K562 (cell line): ENCODE measurements around the gene SOAT2. TPM values are rescaled to one million over a fixed set of nuclear protein-coding genes. Genes with fewer than 3 reads are reported as not detected.

Experiments
- ATAC-seq: fragments of 200-7000 bp; cut with Tn5 transposase; 3 replicates; pipeline ENCODE4 v1.9.1; 2020; ENCODE audit warnings: moderate library complexity
- BruUV-seq: library from RNA; stranded (reverse); fragments of 400-500 nt; replicated peaks from 2 replicates; lab custom pipeline; 2021; lab: Mats Ljungman, UMichigan
- CTCF ChIA-PET: fragments of 300-600 bp; formaldehyde crosslinking; extraction: SDS; loops from one replicate; lab custom pipeline; 2021; ENCODE audit warnings: low intra/inter-chr PET ratio; lab: Yijun Ruan, JAX
- POLR2A ChIA-PET: fragments of 300-600, 350-650 bp; sonication (Branson Sonifier 250); formaldehyde crosslinking; extraction: SDS; loops from one replicate; lab custom pipeline; 2021; ENCODE audit warnings: antibody characterized with exemption, inconsistent platforms; lab: Yijun Ruan, JAX
- DNase-seq, 4 experiments: peaks; one replicate each; pipeline versions ENCODE4 v3.0.0 to v3.0.0-alpha.2; 2011 to 2018; ENCODE audit warnings: low spot score in 3 of 4, mixed read lengths in 3 of 4; ENCODE audit errors: extremely low read depth in 1 of 4
- FAIRE-seq: peaks from 2 replicates; lab custom pipeline; 2011; peaks lifted over from hg19 to GRCh38; lab: Jason Lieb, UNC
- H2AFZ ChIP-seq: 2 replicates; pipeline ENCODE4 v1.6.0; 2011; ENCODE audit warnings: low read depth, low read length, control low read depth, inconsistent platforms
- H3K27ac ChIP-seq: fragments of 200-600 bp; 3 replicates; pipeline ENCODE4 v1.8.0; 2011; ENCODE audit warnings: low read depth, mild to moderate bottlenecking, control low read depth, inconsistent platforms, low read length, moderate library complexity, mixed read lengths; ENCODE audit errors: extremely low read depth
- H3K27me3 ChIP-seq, 2 experiments: fragments of 300-600 bp in 1 of 2; 2 replicates in 1 of 2; 3 replicates in 1 of 2; pipeline versions ENCODE4 v1.6.0 to v1.8.0; 2011; ENCODE audit warnings: inconsistent platforms in 2 of 2, low read length in 2 of 2, mild to moderate bottlenecking in 1 of 2, mixed read lengths in 1 of 2, moderate library complexity in 1 of 2; ENCODE audit not compliant: control insufficient read depth in 2 of 2, insufficient read depth in 2 of 2
- H3K36me3 ChIP-seq: fragments of 300-600 bp; 3 replicates; pipeline ENCODE4 v1.8.0; 2011; ENCODE audit warnings: mild to moderate bottlenecking, low read length, inconsistent platforms; ENCODE audit not compliant: control insufficient read depth, insufficient read depth
- H3K4me1 ChIP-seq, 2 experiments: fragments of 200-600 bp in 1 of 2; replicated peaks in 1 of 2; 2 replicates in 1 of 2; 3 replicates in 1 of 2; pipeline versions ENCODE4 v1.5.1 to v1.8.0; 2011; ENCODE audit warnings: inconsistent platforms in 2 of 2, low read length in 2 of 2, mild to moderate bottlenecking in 1 of 2, mixed read lengths in 1 of 2, moderate library complexity in 1 of 2; ENCODE audit not compliant: control insufficient read depth in 2 of 2, insufficient read depth in 2 of 2
- H3K4me2 ChIP-seq: 2 replicates; pipeline ENCODE4 v1.6.1; 2011; ENCODE audit warnings: low read length, control low read depth, inconsistent platforms, mixed read lengths; ENCODE audit not compliant: insufficient read depth
- H3K4me3 ChIP-seq: fragments of 200-600 bp; sonication (generic), shearing (Covaris generic); 2 replicates; pipeline ENCODE4 v1.5.1; 2016; ENCODE audit warnings: control low read depth, inconsistent platforms
- H3K79me2 ChIP-seq: fragments of 200-600 bp; 3 replicates; pipeline ENCODE4 v1.8.0; 2011; ENCODE audit warnings: low read length, inconsistent platforms; ENCODE audit not compliant: control insufficient read depth, insufficient read depth
- H3K9ac ChIP-seq, 2 experiments: 2 replicates each; pipeline versions ENCODE4 v1.6.0 to v1.6.1; 2011; ENCODE audit warnings: low read depth in 2 of 2, low read length in 2 of 2, control low read depth in 1 of 2, inconsistent platforms in 1 of 2, mild to moderate bottlenecking in 1 of 2, mixed read lengths in 1 of 2; ENCODE audit not compliant: insufficient read depth in 1 of 2
- H3K9me1 ChIP-seq: one replicate; pipeline ENCODE4 v1.6.0; 2011; ENCODE audit warnings: inconsistent platforms, mild to moderate bottlenecking, low read length, moderate library complexity; ENCODE audit not compliant: control insufficient read depth, insufficient read depth
- H3K9me3 ChIP-seq: replicated peaks from 2 replicates; pipeline ENCODE4 v1.5.1; 2011; ENCODE audit warnings: low read depth, low read length, inconsistent platforms; ENCODE audit not compliant: control insufficient read depth, insufficient read depth
- H4K20me1 ChIP-seq: replicated peaks from 2 replicates; pipeline ENCODE4 v1.6.1; 2011; ENCODE audit warnings: low read length, inconsistent platforms, mixed read lengths; ENCODE audit not compliant: control insufficient read depth, insufficient read depth
- CC2D1A ChIP-seq: fragments of 450-650 bp; IDR thresholded peaks from 2 replicates; pipeline ENCODE4 v1.6.1; 2017; ENCODE audit warnings: mild to moderate bottlenecking
- CEBPB ChIP-seq: fragments of 450-650 bp; IDR thresholded peaks from 2 replicates; pipeline ENCODE4 v1.6.1; 2016; ENCODE audit warnings: missing genetic modification characterization, missing compliant biosample characterization
- CTBP1 ChIP-seq: fragments of 450-650 bp; IDR thresholded peaks from 2 replicates; pipeline ENCODE4 v1.6.1; 2016; ENCODE audit warnings: borderline replicate concordance
- GATA2 ChIP-seq: sonication (generic); formaldehyde crosslinking; IDR thresholded peaks from 2 replicates; pipeline ENCODE4 v1.4.0; 2020; ENCODE audit warnings: mild to moderate bottlenecking, missing genetic modification reagents
- NONO ChIP-seq, 2 experiments: fragments of 200-400 bp in 1 of 2; fragments of 450-650 bp in 1 of 2; formaldehyde crosslinking in 1 of 2; IDR thresholded peaks; 2 replicates each; pipeline ENCODE4 v1.6.1; 2017; ENCODE audit warnings: low read depth in 2 of 2, mild to moderate bottlenecking in 2 of 2, moderate library complexity in 2 of 2, low read length in 1 of 2
- SOX6 ChIP-seq: fragments of 450-650 bp; IDR thresholded peaks from 2 replicates; pipeline ENCODE4 v1.6.1; 2014; ENCODE audit warnings: mild to moderate bottlenecking
- SP1 ChIP-seq: sonication (generic); formaldehyde crosslinking; IDR thresholded peaks from 2 replicates; pipeline ENCODE4 v1.8.1; 2022; ENCODE audit warnings: mild to moderate bottlenecking, missing genetic modification reagents
- SRF ChIP-seq, 2 experiments: fragments of 250-450, 450-650 bp in 1 of 2; sonication (Bioruptor Pico) in 1 of 2; sonication (generic) in 1 of 2; formaldehyde crosslinking; IDR thresholded peaks; 2 replicates each; pipeline versions ENCODE4 v1.5.0 to v1.5.1; 2020 to 2022; ENCODE audit warnings: mild to moderate bottlenecking in 1 of 2, missing genetic modification reagents in 1 of 2
- ZNF24 ChIP-seq: fragments of 450-650 bp; IDR thresholded peaks from 2 replicates; pipeline ENCODE4 v1.6.1; 2016
- ZNF76 ChIP-seq: fragments of 250-450 bp; sonication (Bioruptor Pico); IDR thresholded peaks from 2 replicates; pipeline ENCODE4 v1.4.0; 2020; ENCODE audit warnings: mild to moderate bottlenecking, moderate library complexity, borderline replicate concordance
- WGBS: fragments of 100-300 bp; shearing (Covaris generic); methylation state at CpG from one replicate; pipeline ENCODE4 v1.1.6; 2016; ENCODE audit warnings: low coverage, mixed read lengths; ENCODE audit not compliant: insufficient coverage; ENCODE audit errors: missing lambda C conversion rate; 5-methylcytosine and 5-hydroxymethylcytosine counted together
- in situ Hi-C: fragments of 300-500 bp; cut with MboI; formaldehyde crosslinking; loops from 4 replicates; pipeline ENCODE4 v1.15.0; 2018; ENCODE audit warnings: inconsistent platforms, mixed read lengths
- intact Hi-C: fragments of 100-400 bp; cut with micrococcal nuclease; formaldehyde crosslinking; loops from 2 replicates; pipeline ENCODE4 v1.14.2; 2022
- polyA plus RNA-seq, 8 experiments: library from polyadenylated mRNA; depleted of rRNA in 4 of 8; stranded (reverse) in 5 of 8; unstranded in 3 of 8; fragments of >200 nt; fragmentation: Nextera tagmentation in 2 of 8; fragmentation: Illumina TruSeq in 1 of 8; extraction: Ambion mirVana in 2 of 8; extraction: Trizol in 1 of 8; gene quantifications; 2 replicates each; pipeline versions ENCODE4 v1.2.1 to v1.2.3, GENCODE V29; 2011 to 2014; ENCODE audit warnings: inconsistent platforms in 1 of 8, missing spikeins in 1 of 8
- total RNA-seq, 7 experiments: library from RNA; depleted of rRNA in 6 of 7; stranded (reverse); fragments of >200 nt in 6 of 7; fragmentation: Illumina TruSeq in 2 of 7; extraction: Trizol in 2 of 7; gene quantifications; 2 replicates each; pipeline versions ENCODE4 v1.2.1 to v1.2.3, GENCODE V29; 2011 to 2021; ENCODE audit warnings: low replicate concordance in 1 of 7
- TF ChIP-seq, protein P1 (sequence below): IDR thresholded peaks from 2 replicates; pipeline ENCODE4 v1.6.1; 2016; ENCODE audit warnings: missing genetic modification characterization, missing compliant biosample characterization
- TF ChIP-seq, protein P2 (sequence below), 2 experiments: fragments of 450-650 bp; formaldehyde crosslinking in 1 of 2; IDR thresholded peaks; 2 replicates each; pipeline versions ENCODE4 v1.4.0 to v1.6.1; 2014 to 2020; ENCODE audit warnings: mild to moderate bottlenecking in 2 of 2, borderline replicate concordance in 1 of 2, low read depth in 1 of 2

The SOAT2 gene
- total and polyA plus RNA-seq, 9 of the 15 experiments (the other 6 are each of a cell fraction or from before 2014, with no cell fraction given) = 0.04 TPM; not detected in 8

DNA sequence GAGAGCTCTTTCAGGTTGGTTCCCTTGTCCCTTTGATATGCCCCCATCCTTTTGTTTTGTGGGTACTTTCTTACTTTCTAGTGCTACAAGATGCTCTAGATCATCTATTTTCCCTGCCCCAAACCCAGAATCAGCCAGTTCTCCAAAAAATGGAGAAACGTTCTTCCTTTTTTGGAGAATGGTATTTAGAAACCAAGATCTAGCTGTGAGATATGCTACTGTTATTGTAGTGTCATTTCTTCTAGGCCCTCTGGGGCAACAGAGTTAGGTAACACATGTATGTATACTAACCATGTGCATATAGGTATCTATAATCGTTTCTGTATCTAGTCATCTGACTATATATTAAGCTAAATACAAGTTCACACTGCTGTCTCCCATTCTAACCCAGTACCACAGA is 12.7 kb upstream of the SOAT2 start:
- H3K9ac ChIP-seq = no peak overlapping the region
- peak overlapping the region; percentile 55 for H2AFZ ChIP-seq
- BruUV-seq = no TSS peak
- in situ Hi-C loops (no loop called here), intact Hi-C loops (no loop called here)
- H3K27ac ChIP-seq = no peak overlapping the region
- H3K36me3 ChIP-seq = no peaks in the 10 kb centered on the region
- DNase-seq (peak in 1 of 4 experiments; percentile 5), ATAC-seq (peak; percentile 35; the same call in 1 of the 3 replicates), FAIRE-seq (no peak)
- WGBS = 3% methylated on average over 2 of the region's 2 CpGs
- H3K9me3 ChIP-seq = no peaks in the 10 kb centered on the region
- no peak overlapping the region for H3K4me3 ChIP-seq
- no peaks in the 10 kb centered on the region for H4K20me1 ChIP-seq
- TF ChIP-seq NONO (IDR thresholded peaks at IDR 0.05; ENCODE audit: low read depth in 2 of 2, low read length in 1 of 2) (no peak), ZNF24 (peak; percentile 82; the same call in 1 of the 2 replicates), SP1 (CRISPR knock-in tag) (no peak), CEBPB (peak; percentile 53; the same call in 1 of the 2 replicates), CTBP1 (no peak), SOX6 (no peak), SRF (CRISPR knock-in tag; IDR thresholded peaks at IDR 0.05) (peak in 1 of 2 experiments; percentile 79; a peak in 2 of 4 replicates), CC2D1A (no peak), GATA2 (CRISPR knock-in tag) (0 out of 2 replicates have a peak, but pooled peaks have one; percentile 18), ZNF76 (CRISPR knock-in tag) (no peak)
- TF ChIP-seq, protein P1, sequence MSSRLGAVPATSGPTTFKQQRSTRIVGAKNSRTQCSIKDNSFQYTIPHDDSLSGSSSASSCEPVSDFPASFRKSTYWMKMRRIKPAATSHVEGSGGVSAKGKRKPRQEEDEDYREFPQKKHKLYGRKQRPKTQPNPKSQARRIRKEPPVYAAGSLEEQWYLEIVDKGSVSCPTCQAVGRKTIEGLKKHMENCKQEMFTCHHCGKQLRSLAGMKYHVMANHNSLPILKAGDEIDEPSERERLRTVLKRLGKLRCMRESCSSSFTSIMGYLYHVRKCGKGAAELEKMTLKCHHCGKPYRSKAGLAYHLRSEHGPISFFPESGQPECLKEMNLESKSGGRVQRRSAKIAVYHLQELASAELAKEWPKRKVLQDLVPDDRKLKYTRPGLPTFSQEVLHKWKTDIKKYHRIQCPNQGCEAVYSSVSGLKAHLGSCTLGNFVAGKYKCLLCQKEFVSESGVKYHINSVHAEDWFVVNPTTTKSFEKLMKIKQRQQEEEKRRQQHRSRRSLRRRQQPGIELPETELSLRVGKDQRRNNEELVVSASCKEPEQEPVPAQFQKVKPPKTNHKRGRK (tag) = no peak
- TF ChIP-seq, protein P2, sequence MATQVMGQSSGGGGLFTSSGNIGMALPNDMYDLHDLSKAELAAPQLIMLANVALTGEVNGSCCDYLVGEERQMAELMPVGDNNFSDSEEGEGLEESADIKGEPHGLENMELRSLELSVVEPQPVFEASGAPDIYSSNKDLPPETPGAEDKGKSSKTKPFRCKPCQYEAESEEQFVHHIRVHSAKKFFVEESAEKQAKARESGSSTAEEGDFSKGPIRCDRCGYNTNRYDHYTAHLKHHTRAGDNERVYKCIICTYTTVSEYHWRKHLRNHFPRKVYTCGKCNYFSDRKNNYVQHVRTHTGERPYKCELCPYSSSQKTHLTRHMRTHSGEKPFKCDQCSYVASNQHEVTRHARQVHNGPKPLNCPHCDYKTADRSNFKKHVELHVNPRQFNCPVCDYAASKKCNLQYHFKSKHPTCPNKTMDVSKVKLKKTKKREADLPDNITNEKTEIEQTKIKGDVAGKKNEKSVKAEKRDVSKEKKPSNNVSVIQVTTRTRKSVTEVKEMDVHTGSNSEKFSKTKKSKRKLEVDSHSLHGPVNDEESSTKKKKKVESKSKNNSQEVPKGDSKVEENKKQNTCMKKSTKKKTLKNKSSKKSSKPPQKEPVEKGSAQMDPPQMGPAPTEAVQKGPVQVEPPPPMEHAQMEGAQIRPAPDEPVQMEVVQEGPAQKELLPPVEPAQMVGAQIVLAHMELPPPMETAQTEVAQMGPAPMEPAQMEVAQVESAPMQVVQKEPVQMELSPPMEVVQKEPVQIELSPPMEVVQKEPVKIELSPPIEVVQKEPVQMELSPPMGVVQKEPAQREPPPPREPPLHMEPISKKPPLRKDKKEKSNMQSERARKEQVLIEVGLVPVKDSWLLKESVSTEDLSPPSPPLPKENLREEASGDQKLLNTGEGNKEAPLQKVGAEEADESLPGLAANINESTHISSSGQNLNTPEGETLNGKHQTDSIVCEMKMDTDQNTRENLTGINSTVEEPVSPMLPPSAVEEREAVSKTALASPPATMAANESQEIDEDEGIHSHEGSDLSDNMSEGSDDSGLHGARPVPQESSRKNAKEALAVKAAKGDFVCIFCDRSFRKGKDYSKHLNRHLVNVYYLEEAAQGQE (IDR thresholded peaks at IDR 0.05; ENCODE audit: borderline replicate concordance) = peak; percentile 71; the same call in 1 of the 2 replicates
- TF ChIP-seq, protein P2 (CRISPR knock-in tag; IDR thresholded peaks at IDR 0.05; ENCODE audit: low read depth) = no peak
- no peaks in the 10 kb centered on the region for H3K27me3 ChIP-seq
- no peaks in the 10 kb centered on the region for H3K79me2 ChIP-seq
- CTCF ChIA-PET = no interaction called here
- POLR2A ChIA-PET = interaction anchor here (0.7 to 2.6 kb wide), 5 partner anchors 10 to 211 kb away, joined by 3 to 12 read pairs (median 4); partner anchors contain the start of gene SPRYD3
- no peak overlapping the region for H3K4me2 ChIP-seq
- H3K4me1 ChIP-seq = peaks cover 6 to 11% of the 10 kb centered on the region in 2 experiments
- H3K9me1 ChIP-seq = no peaks in the 10 kb centered on the region
